GM12878 (cell line): ENCODE data around the gene SIL1. TPM values are rescaled to one million over a fixed set of nuclear protein-coding genes. Genes with fewer than 3 reads are reported as not detected.
A peak's percentile ranks its signal among the peaks of the same experiment; 100 is the strongest.

Source experiments
- ATAC-seq: fragments of 200-7000 bp; cut with Tn5 transposase; 3 replicates; pipeline ENCODE4 v1.9.1; 2020; ENCODE audit warnings: mild to moderate bottlenecking, moderate library complexity
- BruUV-seq: library from RNA; stranded (reverse); fragments of 400-500 nt; replicated peaks from 2 replicates; lab custom pipeline; 2021; lab: Mats Ljungman, UMichigan
- CTCF ChIA-PET: fragments of 300-600 bp; sonication (Branson Sonifier 250); formaldehyde crosslinking; extraction: SDS; loops from one replicate; lab custom pipeline; 2021; ENCODE audit warnings: inconsistent platforms; lab: Yijun Ruan, JAX
- POLR2A ChIA-PET: fragments of 350-600 bp; formaldehyde crosslinking; extraction: SDS; loops from one replicate; lab custom pipeline; 2021; ENCODE audit warnings: inconsistent platforms; lab: Charles Lee
- RAD21 ChIA-PET: fragments of 300-600 bp; sonication (Branson Sonifier 250); formaldehyde crosslinking; loops from one replicate; lab custom pipeline; 2023; ENCODE audit warnings: antibody characterized with exemption; ENCODE audit not compliant: unreplicated experiment; lab: Charles Lee
- SMC1A ChIA-PET: fragments of 300-600 bp; sonication (Branson Sonifier 250); formaldehyde crosslinking; loops from one replicate; lab custom pipeline; 2023; ENCODE audit not compliant: unreplicated experiment, uncharacterized antibody; lab: Charles Lee
- DNase-seq: peaks from one replicate; pipeline ENCODE4 v3.0.0-alpha.2; 2011; ENCODE audit warnings: low read depth, low spot score
- FAIRE-seq: peaks from 3 replicates; lab custom pipeline; 2011; peaks lifted over from hg19 to GRCh38; lab: Jason Lieb, UNC
- H2AFZ ChIP-seq: 2 replicates; pipeline ENCODE4 v1.6.0; 2011; ENCODE audit warnings: low read depth, low read length, control low read depth; ENCODE audit not compliant: control insufficient read depth
- H3K27ac ChIP-seq: 2 replicates; pipeline ENCODE4 v1.5.1; 2011; ENCODE audit warnings: control low read depth; ENCODE audit not compliant: control insufficient read depth, insufficient read depth
- H3K27me3 ChIP-seq, 2 experiments: replicated peaks in 1 of 2; 2 replicates each; pipeline versions ENCODE4 v1.6.0 to v1.6.1; 2011; ENCODE audit warnings: low read length in 1 of 2; ENCODE audit not compliant: control insufficient read depth in 2 of 2, insufficient read depth in 2 of 2
- H3K36me3 ChIP-seq, 2 experiments: 2 replicates each; pipeline ENCODE4 v1.5.1; 2011; ENCODE audit warnings: low read length in 1 of 2; ENCODE audit not compliant: control insufficient read depth in 2 of 2, insufficient read depth in 2 of 2
- H3K4me1 ChIP-seq: 2 replicates; pipeline ENCODE4 v1.6.1; 2011; ENCODE audit warnings: mild to moderate bottlenecking, low read length, moderate library complexity, mixed read lengths; ENCODE audit not compliant: control insufficient read depth, insufficient read depth
- H3K4me2 ChIP-seq: 2 replicates; pipeline ENCODE4 v1.6.0; 2011; ENCODE audit warnings: control low read depth; ENCODE audit not compliant: control insufficient read depth, insufficient read depth
- H3K4me3 ChIP-seq: fragments of 200-600 bp; sonication (generic); 2 replicates; pipeline ENCODE4 v1.5.1; 2016
- H3K79me2 ChIP-seq: 2 replicates; pipeline ENCODE4 v1.6.0; 2011; ENCODE audit warnings: low read length; ENCODE audit not compliant: control insufficient read depth, insufficient read depth
- H3K9ac ChIP-seq: 2 replicates; pipeline ENCODE4 v1.8.0; 2011; ENCODE audit warnings: low read length, control low read depth, mixed read lengths; ENCODE audit not compliant: control insufficient read depth, insufficient read depth
- H3K9me3 ChIP-seq: replicated peaks from 3 replicates; pipeline ENCODE4 v1.5.1; 2011; ENCODE audit warnings: mild to moderate bottlenecking, low read length; ENCODE audit not compliant: control insufficient read depth, insufficient read depth
- H4K20me1 ChIP-seq: 2 replicates; pipeline ENCODE4 v1.6.0; 2011; ENCODE audit not compliant: control insufficient read depth, insufficient read depth
- HDGF ChIP-seq: fragments of 450-650 bp; IDR thresholded peaks from 2 replicates; pipeline ENCODE4 v1.6.1; 2016; ENCODE audit warnings: antibody characterized with exemption
- KAT2A ChIP-seq: conservative IDR thresholded peaks from 2 replicates; pipeline ENCODE4 v1.6.1; 2011; ENCODE audit warnings: low read depth, low read length; ENCODE audit not compliant: control insufficient read depth
- POLR2AphosphoS5 ChIP-seq: IDR thresholded peaks from 2 replicates; pipeline ENCODE4 v1.6.1; 2011; ENCODE audit warnings: mild to moderate bottlenecking, low read length, inconsistent platforms
- STAT1 ChIP-seq: fragments of 450-650 bp; conservative IDR thresholded peaks from 2 replicates; pipeline ENCODE4 v1.6.1; 2014; ENCODE audit warnings: antibody characterized with exemption, mild to moderate bottlenecking
- STAT3 ChIP-seq: IDR thresholded peaks from 2 replicates; pipeline ENCODE4 v1.6.1; 2011; ENCODE audit warnings: low read depth, low read length, improper control_type of control experiment
- WGBS: methylation state at CpG from one replicate; pipeline ENCODE4 v1.1.6; 2016; ENCODE audit warnings: low lambda C conversion rate; ENCODE audit not compliant: insufficient replicate concordance, insufficient coverage; ENCODE audit errors: missing lambda C conversion rate; 5-methylcytosine and 5-hydroxymethylcytosine counted together
- in situ Hi-C: fragments of 300-500 bp; cut with MboI; formaldehyde crosslinking; loops from 9 replicates; pipeline ENCODE4 v1.14.3; 2018; ENCODE audit warnings: mixed read lengths
- intact Hi-C: fragments of 100-400 bp; cut with micrococcal nuclease; formaldehyde crosslinking; loops from one replicate; pipeline ENCODE4 v1.14.2; 2022; ENCODE audit not compliant: unreplicated experiment
- polyA plus RNA-seq, 11 experiments: library from polyadenylated mRNA; depleted of rRNA in 4 of 11; unstranded in 6 of 11; stranded (reverse) in 5 of 11; fragments of >200 nt; fragmentation: Nextera tagmentation in 4 of 11; fragmentation: Illumina TruSeq in 1 of 11; extraction: Ambion mirVana in 4 of 11; extraction: Trizol in 1 of 11; gene quantifications; 1 replicate in 1 of 11; 2 replicates in 10 of 11; pipeline versions ENCODE4 v1.2.1 to v1.2.3, GENCODE V29; 2011 to 2016; ENCODE audit warnings: inconsistent platforms in 2 of 11, missing spikeins in 2 of 11, low read depth in 1 of 11
- total RNA-seq, 4 experiments: library from RNA; depleted of rRNA in 3 of 4; stranded (reverse); fragments of >200 nt in 3 of 4; fragmentation: Illumina TruSeq in 1 of 4; extraction: Trizol in 1 of 4; gene quantifications; 2 replicates each; pipeline versions ENCODE4 v1.2.1 to v1.2.3, GENCODE V29; 2013 to 2021

The SIL1 gene
- total and polyA plus RNA-seq, 10 of the 15 experiments (the other 5 are each of a cell fraction or from before 2014, with no cell fraction given) = 4.1 to 49.8 (median 29.4) TPM

DNA sequence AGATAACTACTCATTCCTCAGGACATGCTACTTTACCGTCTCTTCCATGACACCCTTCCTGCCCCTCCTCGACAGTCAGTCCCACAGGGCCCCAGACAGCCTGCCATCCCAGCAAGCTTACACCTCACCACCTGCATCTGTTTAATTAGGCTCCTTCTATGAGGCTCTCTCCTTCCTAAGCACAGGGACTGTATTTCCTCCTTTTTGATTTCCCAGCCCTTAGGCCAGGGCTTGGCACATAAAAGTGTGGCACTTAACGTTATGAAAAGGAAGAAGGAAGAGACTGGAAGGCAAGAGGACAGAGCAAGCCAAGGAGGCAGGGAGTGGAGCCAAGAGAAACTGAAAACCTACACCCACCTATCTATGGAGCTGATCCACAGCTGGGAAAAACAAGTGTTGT is 146.8 kb downstream of the SIL1 start:
- TF ChIP-seq HDGF (no peak), POLR2AphosphoS5 (no peak)
- TF ChIP-seq, all 136 proteins: peak for 0
- H3K27ac ChIP-seq = no peak overlapping the region
- ATAC-seq = no peak
- SMC1A ChIA-PET = interaction anchor here (1.2 kb wide), 1 partner anchor 8 kb away, joined by 3 read pairs; no protein-coding TSS in a partner anchor
- no peaks in the 10 kb centered on the region for H3K79me2 ChIP-seq
- in situ Hi-C loops (no loop called here), intact Hi-C loops (no loop called here)
- no peaks in the 10 kb centered on the region for H3K4me1 ChIP-seq
- H4K20me1 ChIP-seq = no peaks in the 10 kb centered on the region
- no peak for FAIRE-seq
- H3K4me2 ChIP-seq = no peak overlapping the region
- H2AFZ ChIP-seq = no peak overlapping the region
- no peak overlapping the region for H3K4me3 ChIP-seq
- H3K27me3 ChIP-seq = no peaks in the 10 kb centered on the region
- no TSS peak for BruUV-seq
- WGBS = 62% methylated on average over 3 of the region's 3 CpGs
- H3K36me3 ChIP-seq = 0 out of 4 replicates have a peak, but pooled peaks cover 0 to 2% of the 10 kb centered on the region in 2 experiments
- RAD21 ChIA-PET = no interaction called here
- CTCF ChIA-PET = no interaction called here
- no peak for DNase-seq
- no peaks in the 10 kb centered on the region for H3K9me3 ChIP-seq
- H3K9ac ChIP-seq = no peak overlapping the region
- POLR2A ChIA-PET = interaction anchor here (0.6 kb wide), 1 partner anchor 74 kb away, joined by 3 read pairs; no protein-coding TSS in a partner anchor

DNA sequence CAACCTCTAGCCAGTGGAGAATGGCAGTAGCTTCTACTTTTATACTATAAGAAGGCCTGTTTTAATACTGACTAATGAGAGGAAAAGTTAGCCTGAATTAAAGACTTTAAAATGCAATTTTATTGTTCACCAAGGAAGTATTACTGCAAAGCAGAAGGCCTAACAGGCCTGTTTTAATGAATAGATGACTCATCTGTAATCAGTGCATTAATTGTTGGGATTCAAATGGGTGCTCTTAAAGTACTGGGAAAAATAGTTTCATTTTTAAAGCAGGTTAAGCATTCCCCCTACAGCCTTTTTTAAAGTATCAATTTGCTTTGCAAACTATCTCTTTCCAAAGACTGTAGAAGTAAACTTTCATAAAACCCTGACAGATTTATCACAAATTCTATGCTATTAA is 147.7 kb downstream of the SIL1 start:
- POLR2A ChIA-PET = no interaction called here
- Histone ChIP-seq H2AFZ (no peak overlapping the region), H3K9ac (no peak overlapping the region), H3K27ac (no peak overlapping the region), H3K36me3 (0 out of 4 replicates have a peak, but pooled peaks cover 0 to 2% of the 10 kb centered on the region in 2 experiments), H3K27me3 (no peaks in the 10 kb centered on the region), H3K4me1 (no peaks in the 10 kb centered on the region), H3K79me2 (no peaks in the 10 kb centered on the region), H3K9me3 (no peaks in the 10 kb centered on the region), H3K4me2 (no peak overlapping the region), H4K20me1 (no peaks in the 10 kb centered on the region), H3K4me3 (no peak overlapping the region)
- TSS peak; percentile 42 for BruUV-seq
- SMC1A ChIA-PET = no interaction called here
- intact Hi-C loops = no loop called here
- DNase-seq (no peak), ATAC-seq (no peak), FAIRE-seq (no peak)
- in situ Hi-C loops = no loop called here
- RAD21 ChIA-PET = no interaction called here
- TF ChIP-seq KAT2A (no peak), STAT3 (no peak), STAT1 (no peak)
- CTCF ChIA-PET = no interaction called here
